H1 (cell line): ENCODE results near the gene TMPRSS15. TPM values are rescaled to one million over a fixed set of nuclear protein-coding genes. Genes with fewer than 3 reads are reported as not detected.

Experiments
- CTCF ChIA-PET: fragments of 300-600 bp; sonication (Branson Sonifier 250); formaldehyde crosslinking; loops from one replicate; lab custom pipeline; 2021; ENCODE audit not compliant: partially characterized antibody; lab: Charles Lee
- POLR2A ChIA-PET: fragments of 300-600 bp; sonication (Branson Sonifier 250); formaldehyde crosslinking; loops from one replicate; lab custom pipeline; 2021; ENCODE audit warnings: inconsistent platforms; ENCODE audit not compliant: partially characterized antibody; lab: Charles Lee
- DNase-seq, 2 experiments: peaks; one replicate each; pipeline versions ENCODE4 v3.0.0 to v3.0.0-alpha.2; 2010 to 2022; ENCODE audit warnings: low spot score in 2 of 2, low read depth in 1 of 2, mixed read lengths in 1 of 2
- FAIRE-seq: peaks from 2 replicates; lab custom pipeline; 2011; peaks lifted over from hg19 to GRCh38; lab: Jason Lieb, UNC
- H2AFZ ChIP-seq: 2 replicates; pipeline ENCODE4 v1.8.1; 2012; ENCODE audit warnings: low read length, inconsistent platforms
- H2AK5ac ChIP-seq: 2 replicates; pipeline ENCODE4 v1.6.1; 2013; ENCODE audit warnings: low read depth, low read length
- H2BK120ac ChIP-seq: replicated peaks from 2 replicates; pipeline ENCODE3; 2013; ENCODE audit warnings: low read depth, low read length, inconsistent platforms
- H2BK12ac ChIP-seq: 2 replicates; pipeline ENCODE4 v1.6.1; 2013; ENCODE audit warnings: low read depth, low read length
- H2BK15ac ChIP-seq: 2 replicates; pipeline ENCODE4 v1.6.1; 2013; ENCODE audit warnings: low read length
- H2BK20ac ChIP-seq: 2 replicates; pipeline ENCODE4 v1.6.1; 2013; ENCODE audit warnings: low read length
- H2BK5ac ChIP-seq: 2 replicates; pipeline ENCODE4 v1.6.1; 2013; ENCODE audit warnings: low read depth, low read length
- H3K14ac ChIP-seq: 2 replicates; pipeline ENCODE4 v1.6.1; 2013; ENCODE audit warnings: inconsistent platforms; ENCODE audit not compliant: insufficient read length
- H3K18ac ChIP-seq: 2 replicates; pipeline ENCODE4 v1.6.1; 2013; ENCODE audit warnings: low read length; ENCODE audit errors: extremely low read depth
- H3K23ac ChIP-seq: 2 replicates; pipeline ENCODE4 v1.6.1; 2013; ENCODE audit warnings: inconsistent platforms; ENCODE audit not compliant: insufficient read length
- H3K23me2 ChIP-seq: 2 replicates; pipeline ENCODE4 v1.6.1; 2013; ENCODE audit warnings: low read depth, low read length
- H3K27ac ChIP-seq: 2 replicates; pipeline ENCODE4 v1.6.1; 2011; ENCODE audit warnings: low read depth, low read length, inconsistent platforms
- H3K27me3 ChIP-seq, 4 experiments: replicated peaks in 1 of 4; 1 replicate in 1 of 4; 2 replicates in 3 of 4; pipeline versions ENCODE4 v1.6.1 to v1.8.1; 2011 to 2013; ENCODE audit warnings: low read length in 3 of 4, mild to moderate bottlenecking in 3 of 4, inconsistent platforms in 2 of 4, mixed read lengths in 2 of 4, moderate library complexity in 1 of 4; ENCODE audit not compliant: control insufficient read depth in 3 of 4, insufficient read depth in 3 of 4; ENCODE audit errors: extremely low read depth in 1 of 4
- H3K36me3 ChIP-seq, 4 experiments: 2 replicates each; pipeline versions ENCODE4 v1.6.1 to v1.8.1; 2011 to 2013; ENCODE audit warnings: mild to moderate bottlenecking in 4 of 4, low read length in 3 of 4, moderate library complexity in 2 of 4, control low read depth in 1 of 4, inconsistent platforms in 1 of 4; ENCODE audit not compliant: insufficient read depth in 4 of 4, control insufficient read depth in 2 of 4
- H3K4ac ChIP-seq: replicated peaks from 2 replicates; pipeline ENCODE3; 2013; ENCODE audit warnings: low read length, low read depth, mixed read lengths, inconsistent platforms; ENCODE audit not compliant: insufficient read length
- H3K4me1 ChIP-seq, 4 experiments: replicated peaks in 1 of 4; 1 replicate in 1 of 4; 2 replicates in 3 of 4; pipeline versions ENCODE4 v1.6.1 to v1.8.1; 2011 to 2013; ENCODE audit warnings: low read length in 3 of 4, inconsistent platforms in 2 of 4, mixed read lengths in 1 of 4; ENCODE audit not compliant: insufficient read depth in 4 of 4, control insufficient read depth in 3 of 4
- H3K4me2 ChIP-seq, 2 experiments: 2 replicates each; pipeline versions ENCODE4 v1.6.1 to v1.8.1; 2011 to 2013; ENCODE audit warnings: low read depth in 2 of 2, low read length in 2 of 2, control low read depth in 1 of 2, inconsistent platforms in 1 of 2, mild to moderate bottlenecking in 1 of 2; ENCODE audit not compliant: insufficient read depth in 1 of 2
- H3K4me3 ChIP-seq, 4 experiments: fragments of 200-600, 300-600 bp in 1 of 4; sonication (generic), shearing (Covaris generic), sonication (Bioruptor Twin) in 1 of 4; 2 replicates each; pipeline versions ENCODE4 v1.5.1 to v1.8.1; 2011 to 2016; ENCODE audit warnings: low read length in 4 of 4, low read depth in 3 of 4, control low read depth in 2 of 4, inconsistent platforms in 2 of 4, mild to moderate bottlenecking in 2 of 4, mixed read lengths in 1 of 4, moderate library complexity in 1 of 4; ENCODE audit not compliant: insufficient read depth in 2 of 4; ENCODE audit errors: extremely low read depth in 1 of 4
- H3K56ac ChIP-seq: replicated peaks from 2 replicates; pipeline ENCODE3; 2013; ENCODE audit warnings: low read depth, mild to moderate bottlenecking, mixed read lengths, low read length, inconsistent platforms; ENCODE audit not compliant: insufficient read length
- H3K79me1 ChIP-seq: 2 replicates; pipeline ENCODE4 v1.6.1; 2013; ENCODE audit warnings: low read depth, low read length, control low read depth
- H3K79me2 ChIP-seq, 2 experiments: 2 replicates each; pipeline versions ENCODE4 v1.6.1 to v1.8.1; 2012 to 2013; ENCODE audit warnings: low read length in 2 of 2, mild to moderate bottlenecking in 2 of 2, inconsistent platforms in 1 of 2; ENCODE audit not compliant: insufficient read depth in 2 of 2, control insufficient read depth in 1 of 2
- H3K9ac ChIP-seq, 4 experiments: replicated peaks in 1 of 4; 1 replicate in 1 of 4; 2 replicates in 3 of 4; pipeline versions ENCODE4 v1.6.1 to v1.8.1; 2011 to 2013; ENCODE audit warnings: low read depth in 3 of 4, low read length in 3 of 4, control low read depth in 2 of 4, mild to moderate bottlenecking in 2 of 4, moderate library complexity in 2 of 4, inconsistent platforms in 1 of 4; ENCODE audit errors: extremely low read depth in 1 of 4
- H3K9me3 ChIP-seq, 2 experiments: 2 replicates each; pipeline versions ENCODE4 v1.6.1 to v1.8.1; 2012 to 2013; ENCODE audit warnings: mild to moderate bottlenecking in 2 of 2, moderate library complexity in 2 of 2, control low read depth in 1 of 2, inconsistent platforms in 1 of 2, low read depth in 1 of 2, low read length in 1 of 2, mixed read lengths in 1 of 2; ENCODE audit not compliant: insufficient read depth in 2 of 2
- H4K20me1 ChIP-seq, 2 experiments: replicated peaks in 1 of 2; 2 replicates each; pipeline versions ENCODE3 to v1.8.1; 2011 to 2013; ENCODE audit warnings: inconsistent platforms in 2 of 2, low read length in 2 of 2, mild to moderate bottlenecking in 1 of 2; ENCODE audit not compliant: insufficient read depth in 2 of 2, control insufficient read depth in 1 of 2
- H4K5ac ChIP-seq: 2 replicates; pipeline ENCODE4 v1.6.1; 2013; ENCODE audit warnings: low read length, low read depth, mixed read lengths, inconsistent platforms; ENCODE audit not compliant: insufficient read length
- H4K8ac ChIP-seq: 2 replicates; pipeline ENCODE4 v1.8.0; 2013; ENCODE audit warnings: mild to moderate bottlenecking, moderate library complexity, low read length, inconsistent platforms; ENCODE audit not compliant: insufficient read depth; ENCODE audit errors: extremely low read depth
- H4K91ac ChIP-seq: replicated peaks from 2 replicates; pipeline ENCODE3; 2013; ENCODE audit warnings: low read length, mixed read lengths, inconsistent platforms; ENCODE audit not compliant: insufficient read length
- CBX5 ChIP-seq: fragments of 300-800, 300-1000 bp; sonication (generic); IDR thresholded peaks from 2 replicates; pipeline ENCODE4 v1.7.1; 2016; ENCODE audit warnings: antibody characterized with exemption, low read length, low read depth
- CEBPB ChIP-seq: IDR thresholded peaks from 2 replicates; pipeline ENCODE4 v1.6.1; 2012; ENCODE audit warnings: low read depth, low read length
- CTBP2 ChIP-seq: IDR thresholded peaks from 2 replicates; pipeline ENCODE4 v1.7.0; 2011; ENCODE audit warnings: borderline replicate concordance, mild to moderate bottlenecking, moderate library complexity, mixed read lengths, low read length; ENCODE audit not compliant: insufficient read depth, insufficient read length
- EGR1 ChIP-seq: IDR thresholded peaks from 2 replicates; pipeline ENCODE4 v1.6.1; 2011; ENCODE audit warnings: low read depth, low read length, borderline replicate concordance
- KDM5A ChIP-seq: fragments of 200-600 bp; IDR thresholded peaks from 2 replicates; pipeline ENCODE4 v1.7.1; 2012; ENCODE audit warnings: mild to moderate bottlenecking, low read length, inconsistent platforms, mixed read lengths
- NANOG ChIP-seq: IDR thresholded peaks from 2 replicates; pipeline ENCODE4 v1.6.1; 2011; ENCODE audit warnings: low read length, low read depth, mild to moderate bottlenecking, inconsistent platforms; ENCODE audit not compliant: insufficient read depth, poor library complexity, severe bottlenecking
- RBBP5 ChIP-seq: IDR thresholded peaks from 2 replicates; pipeline ENCODE4 v1.7.1; 2012; ENCODE audit warnings: low read depth, mild to moderate bottlenecking, inconsistent platforms, low read length, moderate library complexity, borderline replicate concordance
- SP2 ChIP-seq: IDR thresholded peaks from 2 replicates; pipeline ENCODE4 v1.6.1; 2012; ENCODE audit warnings: mild to moderate bottlenecking, low read length, inconsistent platforms
- SP4 ChIP-seq: IDR thresholded peaks from 2 replicates; pipeline ENCODE4 v1.6.1; 2012; ENCODE audit warnings: low read length, inconsistent platforms
- TCF12 ChIP-seq: IDR thresholded peaks from 2 replicates; pipeline ENCODE4 v1.6.1; 2011; ENCODE audit warnings: low read depth, mild to moderate bottlenecking, low read length
- WGBS, 2 experiments: shearing (Covaris generic) in 1 of 2; methylation state at CpG; one replicate each; pipeline versions ENCODE4 v1.1.6 to v1.1.7; 2013 to 2015; ENCODE audit warnings: low lambda C conversion rate in 2 of 2, mixed read lengths in 2 of 2, inconsistent platforms in 1 of 2, low coverage in 1 of 2, missing lambda C conversion rate in 1 of 2; ENCODE audit not compliant: insufficient replicate concordance in 2 of 2, insufficient coverage in 1 of 2, insufficient read length in 1 of 2; ENCODE audit errors: extremely low coverage in 1 of 2, missing lambda C conversion rate in 1 of 2; 5-methylcytosine and 5-hydroxymethylcytosine counted together
- polyA plus RNA-seq, 7 experiments: library from polyadenylated mRNA; depleted of rRNA in 3 of 7; stranded (reverse) in 5 of 7; unstranded in 2 of 7; fragments of >200 nt in 5 of 7; fragments of 200-250 nt in 2 of 7; gene quantifications; 1 replicate in 5 of 7; 2 replicates in 1 of 7; 4 replicates in 1 of 7; pipeline versions ENCODE4 v1.2.1 to v1.2.3, GENCODE V29; 2011 to 2013; ENCODE audit warnings: missing spikeins in 2 of 7, mixed read lengths in 2 of 7
- total RNA-seq: library from RNA; stranded (reverse); fragmentation: NEBNext Ultra II Directional; extraction: Animal tissue kit (Norgen Biotek cat#: 25700); gene quantifications from 2 replicates; pipeline ENCODE4 v1.2.1, GENCODE V29; 2021
- TF ChIP-seq, protein P1 (sequence below): IDR thresholded peaks from 2 replicates; pipeline ENCODE4 v1.6.1; 2011; ENCODE audit warnings: low read length, improper control_type of control experiment
- TF ChIP-seq, protein P2 (sequence below): IDR thresholded peaks from 2 replicates; pipeline ENCODE4 v1.6.1; 2011; ENCODE audit warnings: low read depth, mild to moderate bottlenecking, low read length; ENCODE audit not compliant: insufficient read depth

Gene TMPRSS15
- total and polyA plus RNA-seq, 2 of the 8 experiments (the other 6 are each of a cell fraction or from before 2014, with no cell fraction given): not detected

DNA sequence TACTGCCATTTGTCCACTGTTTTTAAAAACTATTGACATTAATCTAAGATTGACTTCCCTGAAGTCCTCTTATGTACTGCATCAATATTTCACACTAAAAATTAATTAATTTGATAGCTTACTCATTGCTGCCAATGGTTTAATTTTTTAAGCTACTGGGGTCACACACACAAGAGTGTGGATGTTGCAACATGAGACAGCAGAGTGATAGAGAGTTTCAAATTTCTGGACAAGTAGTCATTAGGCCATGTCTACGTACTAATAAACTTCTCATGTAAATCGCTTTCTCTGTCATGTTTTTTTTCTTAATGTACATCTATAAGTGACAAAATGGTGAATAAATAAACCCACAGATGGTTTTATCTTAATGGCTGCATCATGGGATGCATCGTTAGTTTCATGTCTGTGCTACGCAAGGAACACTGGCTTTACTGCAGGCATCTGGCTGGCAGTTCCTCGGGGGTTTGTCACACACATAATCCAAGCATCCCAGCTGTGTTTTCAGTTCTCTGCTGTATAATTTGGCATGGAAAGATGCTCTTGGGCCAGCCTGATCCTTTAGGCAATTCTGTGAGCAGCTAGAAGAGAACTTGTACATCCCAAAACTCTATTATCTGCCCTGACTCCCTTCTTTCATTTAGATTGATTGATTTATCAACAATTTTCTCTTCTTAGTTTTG, 175.4 kb downstream of the TMPRSS15 start:
- H3K4me2 ChIP-seq: no peak overlapping the region
- no peak overlapping the region for H3K18ac ChIP-seq
- no peak overlapping the region for H4K5ac ChIP-seq
- no peaks in the 10 kb centered on the region for H3K4me1 ChIP-seq
- no peaks in the 10 kb centered on the region for H3K79me1 ChIP-seq
- POLR2A ChIA-PET: no interaction called here
- H3K27me3 ChIP-seq: no peaks in the 10 kb centered on the region
- no peak overlapping the region for H2BK15ac ChIP-seq
- H3K23me2 ChIP-seq: no peaks in the 10 kb centered on the region
- no peak overlapping the region for H2BK120ac ChIP-seq
- no peak overlapping the region for H2BK12ac ChIP-seq
- FAIRE-seq (no peak), DNase-seq (no peak)
- H3K9ac ChIP-seq: no peak overlapping the region
- H4K8ac ChIP-seq: no peak overlapping the region
- no peak overlapping the region for H2BK5ac ChIP-seq
- H3K4ac ChIP-seq: no peak overlapping the region
- CTCF ChIA-PET: no interaction called here
- no peaks in the 10 kb centered on the region for H3K9me3 ChIP-seq
- no peak overlapping the region for H2AFZ ChIP-seq
- H2AK5ac ChIP-seq: no peak overlapping the region
- no peak overlapping the region for H4K91ac ChIP-seq
- no peak overlapping the region for H3K23ac ChIP-seq
- WGBS, 2 experiments: 99% methylated on average over 5 of the region's 5 CpGs; no CpG with 5 or more reads in 1 of the 2 experiments
- no peaks in the 10 kb centered on the region for H3K79me2 ChIP-seq
- H3K36me3 ChIP-seq: no peaks in the 10 kb centered on the region
- no peak overlapping the region for H3K56ac ChIP-seq
- no peak overlapping the region for H2BK20ac ChIP-seq
- H4K20me1 ChIP-seq: no peaks in the 10 kb centered on the region
- no peak overlapping the region for H3K14ac ChIP-seq
- no peak overlapping the region for H3K4me3 ChIP-seq
- H3K27ac ChIP-seq: no peak overlapping the region
- TF ChIP-seq SP2: no peak
- no peak for TF ChIP-seq TCF12
- TF ChIP-seq NANOG: no peak
- no peak for TF ChIP-seq CTBP2
- TF ChIP-seq, protein P1, sequence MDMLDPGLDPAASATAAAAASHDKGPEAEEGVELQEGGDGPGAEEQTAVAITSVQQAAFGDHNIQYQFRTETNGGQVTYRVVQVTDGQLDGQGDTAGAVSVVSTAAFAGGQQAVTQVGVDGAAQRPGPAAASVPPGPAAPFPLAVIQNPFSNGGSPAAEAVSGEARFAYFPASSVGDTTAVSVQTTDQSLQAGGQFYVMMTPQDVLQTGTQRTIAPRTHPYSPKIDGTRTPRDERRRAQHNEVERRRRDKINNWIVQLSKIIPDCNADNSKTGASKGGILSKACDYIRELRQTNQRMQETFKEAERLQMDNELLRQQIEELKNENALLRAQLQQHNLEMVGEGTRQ: no peak
- no peak for TF ChIP-seq RBBP5
- TF ChIP-seq CBX5: no peak
- TF ChIP-seq, protein P2, sequence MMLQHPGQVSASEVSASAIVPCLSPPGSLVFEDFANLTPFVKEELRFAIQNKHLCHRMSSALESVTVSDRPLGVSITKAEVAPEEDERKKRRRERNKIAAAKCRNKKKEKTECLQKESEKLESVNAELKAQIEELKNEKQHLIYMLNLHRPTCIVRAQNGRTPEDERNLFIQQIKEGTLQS: no peak
- no peak for TF ChIP-seq CEBPB
- TF ChIP-seq EGR1: no peak
- TF ChIP-seq SP4: no peak
- no peak for TF ChIP-seq KDM5A
